Amniotic epithelial cell (primary cell): ENCODE results near the gene CBLC.
"Not testable (repeated sequence)": the region's sequence is repeated elsewhere in the genome, so short reads cannot be mapped to it uniquely, and the experiment has no call there.

Experiments
- DNase-seq: peaks from one replicate; pipeline ENCODE4 v3.0.0-alpha.2; 2010; ENCODE audit warnings: low read depth

The CBLC gene

GRCh38 chr19:44819246-44819832, 41.6 kb downstream of the CBLC start:
- no peak for DNase-seq

GRCh38 chr19:44820648-44821609, 43.2 kb downstream of the CBLC start:
- peak; percentile 16 for DNase-seq

GRCh38 chr19:44822177-44822576, 44.5 kb downstream of the CBLC start:
- DNase-seq, result no peak

GRCh38 chr19:44822670-44823372, 45.1 kb downstream of the CBLC start:
- no peak for DNase-seq

- no peak for DNase-seq
These were observed 45.6 kb downstream of the CBLC start for GRCh38 chr19:44823373-44823698.

- DNase-seq, result no peak
These were observed 47.1 kb downstream of the CBLC start for GRCh38 chr19:44824761-44825160.

GRCh38 chr19:44832875-44833274, 55.2 kb downstream of the CBLC start:
- DNase-seq, result not testable (repeated sequence)

GRCh38 chr19:44834399-44834798, 56.7 kb downstream of the CBLC start:
- DNase-seq, result not testable (repeated sequence)

- no peak for DNase-seq
These were observed 61.6 kb downstream of the CBLC start for GRCh38 chr19:44839276-44839675.

GRCh38 chr19:44840811-44841210, 63.1 kb downstream of the CBLC start:
- DNase-seq, result no peak

- DNase-seq, result no peak
These were observed 63.5 kb downstream of the CBLC start for GRCh38 chr19:44841231-44841630.

GRCh38 chr19:44845286-44845611, 67.6 kb downstream of the CBLC start:
- no peak for DNase-seq

- peak; percentile 96 for DNase-seq
These were observed 68.1 kb downstream of the CBLC start, which contains the start of gene NECTIN2 for GRCh38 chr19:44845612-44846454. Gene NECTIN2, plus strand, starts transcription at chr19:44846297. Its CDS starts 229 bp downstream, at chr19:44846526.

- peak; percentile 57 for DNase-seq
These were observed 68.9 kb downstream of the CBLC start for GRCh38 chr19:44846455-44847143.

GRCh38 chr19:44847144-44848035, 69.7 kb downstream of the CBLC start:
- DNase-seq, result peak; percentile 74

- DNase-seq, result peak; percentile 71
These were observed 70.5 kb downstream of the CBLC start for GRCh38 chr19:44848036-44848811.

GRCh38 chr19:44848812-44849447, 71.2 kb downstream of the CBLC start:
- DNase-seq, result peak; percentile 37
